Heart left ventricle (tissue), 16 donors: ENCODE results near the gene SCFD2. TPM values are rescaled to one million over a fixed set of nuclear protein-coding genes. Genes with fewer than 3 reads are reported as not detected.
"Not testable (repeated sequence)": the region's sequence is repeated elsewhere in the genome, so short reads cannot be mapped to it uniquely, and the experiment has no call there.

Experiments used
- ATAC-seq, 4 donors: fragments of 200-7000 bp; cut with Tn5 transposase; one replicate each; pipeline ENCODE4 v1.9.1; 2020 to 2022; ENCODE audit warnings: moderate library complexity in 4 of 4, mild to moderate bottlenecking in 3 of 4, moderate number of reproducible peaks in 1 of 4
- DNase-seq, 5 donors: peaks; one replicate each; pipeline ENCODE4 v3.0.0-alpha.2; 2020
- H3K27ac ChIP-seq, 12 donors: fragments of 200-600 bp; sonication (generic) in 4 of 12; one replicate each; pipeline versions ENCODE4 v1.5.0 to v1.8.0; 2016 to 2022; ENCODE audit warnings: mild to moderate bottlenecking in 2 of 12
- H3K27me3 ChIP-seq, 9 donors: fragments of 200-600 bp; sonication (generic) in 2 of 9; one replicate each; pipeline versions ENCODE4 v1.5.1 to v1.8.0; 2016 to 2022; ENCODE audit warnings: mild to moderate bottlenecking in 3 of 9
- H3K36me3 ChIP-seq, 9 donors: fragments of 200-600 bp; sonication (generic) in 2 of 9; one replicate each; pipeline versions ENCODE4 v1.5.0 to v1.8.0; 2018 to 2022; ENCODE audit warnings: mild to moderate bottlenecking in 2 of 9
- H3K4me1 ChIP-seq, 12 donors: fragments of 200-600 bp; sonication (generic) in 4 of 12; one replicate each; pipeline versions ENCODE4 v1.5.0 to v1.8.0; 2016 to 2022; ENCODE audit warnings: mild to moderate bottlenecking in 3 of 12
- H3K4me3 ChIP-seq, 12 donors: fragments of 200-600 bp; sonication (generic) in 4 of 12; one replicate each; pipeline versions ENCODE4 v1.5.0 to v1.8.0; 2017 to 2022; ENCODE audit warnings: mild to moderate bottlenecking in 9 of 12, moderate library complexity in 4 of 12
- H3K9me3 ChIP-seq, 12 donors: fragments of 200-600 bp; sonication (generic) in 4 of 12; one replicate each; pipeline versions ENCODE4 v1.5.0 to v1.8.0; 2016 to 2022; ENCODE audit warnings: mild to moderate bottlenecking in 1 of 12
- POLR2A ChIP-seq, 2 donors: fragments of 450-650 bp; IDR thresholded peaks; one replicate each; pipeline ENCODE4 v1.6.1; 2017; ENCODE audit warnings: antibody characterized with exemption in 2 of 2, mild to moderate bottlenecking in 2 of 2, moderate library complexity in 2 of 2
- WGBS, 4 donors: extraction: QIAGEN DNeasy Blood & Tissue Kit in 2 of 4; methylation state at CpG; one replicate each; pipeline versions ENCODE4 v1.1.5 to v1.1.7; 2013 to 2018; 5-methylcytosine and 5-hydroxymethylcytosine counted together
- intact Hi-C, 10 donors: fragments of 100-400 bp; cut with DNase I; formaldehyde crosslinking; loops; one replicate each; pipeline versions ENCODE4 v1.11.1 to v1.14.2; 2022
- polyA plus RNA-seq, 2 donors: library from polyadenylated mRNA; stranded (reverse); fragments of 200-250 nt; gene quantifications; one replicate each; pipeline ENCODE4 v1.2.3, GENCODE V29; 2013
- total RNA-seq, 9 donors: library from RNA; depleted of rRNA in 2 of 9; stranded (reverse); fragments of >200 nt in 2 of 9; fragmentation: NEBNext Ultra II Directional in 3 of 9; extraction: Animal tissue kit (Norgen Biotek cat#: 25700) in 3 of 9; gene quantifications; one replicate each; pipeline versions ENCODE4 v1.1.0 to v1.2.4, GENCODE V29; 2016 to 2023
- TF ChIP-seq, protein P1 (sequence below), 12 donors: fragments of 200-600 bp; sonication (generic) in 4 of 12; IDR thresholded peaks; one replicate each; pipeline versions ENCODE4 v1.5.0 to v1.8.0; 2018 to 2022; ENCODE audit warnings: antibody characterized with exemption in 12 of 12, mild to moderate bottlenecking in 5 of 12
- donor health status: ischemic (EF 13 %, LVEDD 7.1; RV severe dilation, severe dysfunction).
- donor health status: healthy with polysubstance abuse.
- donor health status: DM: no; HTN: yes; CAD: no.
- donor health status: DM: no; HTN: no; CAD: no.
- donor health status: ischemic (EF 25% LVEDD 6.9; RV normal size, moderate dysfunction).
- donor health status: ischemic (EF 25% LVEDD 5.7; RV mildly dilated, moderate dysfunction).
- donor health status: healthy.
- donor health status: DM: yes; HTN: yes; CAD: no.
- donor health status: ischemic (EF 35%, LVEDD 5.7; RV mildly dilated, moderate dysfunction).
- donor health status: nonischemic (EF 11% LVEDD 7.7; RV severe dilation, severe dysfunction).
- donor health status: DM: yes; HTN: yes; CAD: no.
- donor health status: PGD.
- donor health status: ischemic (EF 29% LVEDD 5.4; RV normal size, mild dysfunction).
- donor health status: nonischemic (EF 23%, LVEDD 6.1; RV moderate dilation, normal function).

The SCFD2 gene
- total and polyA plus RNA-seq, 11 donors, result 3.7 to 14.0 (median 9.8) TPM

DNA sequence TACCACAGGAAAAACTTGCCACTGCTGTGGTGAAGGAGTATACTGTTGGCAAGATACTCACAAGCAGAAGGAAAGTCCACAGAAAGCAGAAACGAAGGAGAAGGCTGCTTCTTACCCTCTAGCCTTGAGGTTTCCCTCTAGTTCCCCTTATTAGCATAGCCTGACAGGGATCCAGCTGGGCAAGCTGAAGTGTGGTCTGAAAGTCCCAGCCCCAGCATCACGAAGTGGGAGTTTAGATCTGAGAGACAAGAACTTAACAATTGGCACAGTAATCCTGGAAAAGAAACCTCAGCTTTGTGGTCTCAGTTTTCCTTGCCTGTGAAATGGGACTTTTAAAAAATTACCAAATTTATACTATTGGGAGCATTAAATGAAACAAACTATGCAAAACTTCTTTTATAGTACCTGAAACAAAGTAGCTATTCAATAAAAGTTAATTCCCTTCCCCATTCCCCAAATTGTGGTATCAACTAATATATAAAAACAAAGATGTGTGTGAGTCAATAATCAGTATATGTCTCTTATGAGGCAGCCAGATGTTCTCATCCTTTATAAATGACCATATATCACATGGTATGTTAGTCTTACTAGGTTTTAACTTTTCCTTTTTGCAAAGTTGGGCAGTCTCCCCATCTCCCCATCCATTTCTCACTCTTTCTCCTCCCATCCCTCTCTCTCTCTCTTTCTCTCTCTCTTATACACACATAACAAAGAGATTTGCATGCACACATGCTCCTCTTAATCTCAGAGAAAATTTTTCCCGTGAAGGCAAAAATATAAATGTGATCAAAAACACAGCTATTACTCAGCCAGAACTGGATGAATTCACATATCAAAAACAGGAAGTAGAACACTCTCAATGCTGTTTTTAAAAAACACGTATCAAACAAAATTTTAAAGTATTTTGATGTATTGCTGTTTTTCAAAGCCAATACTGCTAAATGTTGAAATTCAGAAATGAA is 57.8 kb downstream of the SCFD2 start:
- DNase-seq, result no peak
- TF ChIP-seq, protein P1, sequence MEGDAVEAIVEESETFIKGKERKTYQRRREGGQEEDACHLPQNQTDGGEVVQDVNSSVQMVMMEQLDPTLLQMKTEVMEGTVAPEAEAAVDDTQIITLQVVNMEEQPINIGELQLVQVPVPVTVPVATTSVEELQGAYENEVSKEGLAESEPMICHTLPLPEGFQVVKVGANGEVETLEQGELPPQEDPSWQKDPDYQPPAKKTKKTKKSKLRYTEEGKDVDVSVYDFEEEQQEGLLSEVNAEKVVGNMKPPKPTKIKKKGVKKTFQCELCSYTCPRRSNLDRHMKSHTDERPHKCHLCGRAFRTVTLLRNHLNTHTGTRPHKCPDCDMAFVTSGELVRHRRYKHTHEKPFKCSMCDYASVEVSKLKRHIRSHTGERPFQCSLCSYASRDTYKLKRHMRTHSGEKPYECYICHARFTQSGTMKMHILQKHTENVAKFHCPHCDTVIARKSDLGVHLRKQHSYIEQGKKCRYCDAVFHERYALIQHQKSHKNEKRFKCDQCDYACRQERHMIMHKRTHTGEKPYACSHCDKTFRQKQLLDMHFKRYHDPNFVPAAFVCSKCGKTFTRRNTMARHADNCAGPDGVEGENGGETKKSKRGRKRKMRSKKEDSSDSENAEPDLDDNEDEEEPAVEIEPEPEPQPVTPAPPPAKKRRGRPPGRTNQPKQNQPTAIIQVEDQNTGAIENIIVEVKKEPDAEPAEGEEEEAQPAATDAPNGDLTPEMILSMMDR (IDR thresholded peaks at IDR 0.05), result no peak
- no peak for TF ChIP-seq POLR2A (IDR thresholded peaks at IDR 0.05)
- ATAC-seq, result no peak

DNA sequence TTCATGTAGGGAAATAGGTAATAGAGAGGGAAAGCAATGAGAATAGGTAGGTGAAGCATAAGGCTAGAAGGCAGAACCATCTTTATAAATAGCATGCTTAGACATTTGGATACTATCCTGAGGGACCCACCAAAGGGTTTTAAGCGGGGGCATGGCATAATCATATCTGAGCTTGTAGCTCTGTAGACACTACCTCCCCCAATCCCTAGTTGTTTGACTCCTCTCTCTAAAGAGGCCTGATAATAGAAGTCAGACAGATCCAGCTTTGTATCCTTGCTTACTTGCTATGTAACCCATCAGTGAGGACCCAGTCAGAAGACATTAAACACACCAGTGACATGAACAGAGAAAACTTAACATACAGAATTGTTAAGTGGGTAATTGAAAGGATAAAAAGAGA is 58.7 kb downstream of the SCFD2 start:
- no peak for TF ChIP-seq POLR2A (IDR thresholded peaks at IDR 0.05)
- TF ChIP-seq, protein P1 (IDR thresholded peaks at IDR 0.05), result no peak
- DNase-seq (no peak), ATAC-seq (no peak)
- no peaks in the 10 kb centered on the region for H3K36me3 ChIP-seq
- H3K4me1 ChIP-seq, result peaks cover 0 to 6% (median 0%) of the 10 kb centered on the region in 12 donors
- no peak overlapping the region for H3K27ac ChIP-seq
- 79 to 100% (median 89%) methylated on average over 1 of the region's 1 CpG for WGBS, 4 donors
- H3K4me3 ChIP-seq, result no peak overlapping the region
- peaks cover 0 to 11% (median 0%) of the 10 kb centered on the region in 12 donors for H3K9me3 ChIP-seq
- intact Hi-C loops, result no loop called here
- no peaks in the 10 kb centered on the region for H3K27me3 ChIP-seq

More for the DNA sequence above, 57.8 kb downstream of the SCFD2 start:
- H3K4me1 ChIP-seq, result peaks cover 0 to 6% (median 0%) of the 10 kb centered on the region in 12 donors
- no peaks in the 10 kb centered on the region for H3K27me3 ChIP-seq
- peaks cover 0 to 4% (median 0%) of the 10 kb centered on the region in 12 donors for H3K9me3 ChIP-seq
- intact Hi-C loops, result no loop called here
- no peak overlapping the region for H3K4me3 ChIP-seq
- 65 to 78% (median 73%) methylated on average over 4 of the region's 4 CpGs for WGBS, 4 donors
- no peak overlapping the region for H3K27ac ChIP-seq
- H3K36me3 ChIP-seq, result peaks cover 0 to 3% (median 0%) of the 10 kb centered on the region in 9 donors

DNA sequence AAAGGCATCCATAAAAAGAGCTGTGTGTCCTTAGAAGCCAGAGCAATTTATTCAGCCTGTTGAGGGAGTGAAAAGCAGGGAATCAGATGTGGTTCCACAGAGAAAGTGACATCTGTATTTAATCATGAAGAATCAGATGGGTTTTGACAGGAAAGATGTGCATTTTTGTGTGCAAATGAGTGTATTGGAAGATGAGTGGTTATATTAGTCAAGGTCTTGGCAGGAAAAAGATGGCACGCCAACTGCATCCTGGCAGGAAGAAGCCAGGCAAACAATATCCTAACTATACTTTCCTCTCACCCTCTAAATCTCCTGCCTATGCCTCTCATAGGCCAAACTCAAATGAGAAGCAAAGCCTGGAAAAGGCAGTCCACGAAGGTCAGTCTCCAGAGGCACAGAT is 59.1 kb downstream of the SCFD2 start:
- Histone ChIP-seq H3K4me1 (peaks cover 0 to 6% (median 0%) of the 10 kb centered on the region in 12 donors), H3K27me3 (no peaks in the 10 kb centered on the region), H3K9me3 (peaks cover 0 to 11% (median 0%) of the 10 kb centered on the region in 12 donors), H3K27ac (no peak overlapping the region), H3K4me3 (no peak overlapping the region), H3K36me3 (no peaks in the 10 kb centered on the region)
- WGBS, 4 donors, result 67 to 73% (median 69%) methylated on average over 2 of the region's 2 CpGs
- intact Hi-C loops, result no loop called here
- ATAC-seq, result no peak
- no peak for TF ChIP-seq POLR2A (IDR thresholded peaks at IDR 0.05)
- TF ChIP-seq, protein P1 (IDR thresholded peaks at IDR 0.05), result no peak
- DNase-seq, result no peak

- peaks cover 0 to 78% (median 39%) of the 10 kb centered on the region in 12 donors for H3K9me3 ChIP-seq
- H3K27ac ChIP-seq, H3K4me3 ChIP-seq, H3K27me3 ChIP-seq, intact Hi-C loops, DNase-seq, ATAC-seq, H3K4me1 ChIP-seq, H3K36me3 ChIP-seq: not testable (repeated sequence)
Measured at GRCh38 chr4:53292209-53292608, 73.7 kb downstream of the SCFD2 start.
